Forelimb muscle (tissue), 1 donor: ENCODE data around the gene PTOV1. TPM values are rescaled to one million over a fixed set of nuclear protein-coding genes. Genes with fewer than 3 reads are reported as not detected.

Experiments
- DNase-seq: peaks from one replicate; pipeline ENCODE4 v3.0.0-alpha.2; 2013; ENCODE audit warnings: low read depth
- polyA plus RNA-seq: library from polyadenylated mRNA; unstranded; fragments of 120-200 nt; gene quantifications from one replicate; pipeline ENCODE4 v1.2.1, GENCODE V29; 2013; ENCODE audit not compliant: insufficient read length

Gene PTOV1
- polyA plus RNA-seq = 195 TPM

DNA sequence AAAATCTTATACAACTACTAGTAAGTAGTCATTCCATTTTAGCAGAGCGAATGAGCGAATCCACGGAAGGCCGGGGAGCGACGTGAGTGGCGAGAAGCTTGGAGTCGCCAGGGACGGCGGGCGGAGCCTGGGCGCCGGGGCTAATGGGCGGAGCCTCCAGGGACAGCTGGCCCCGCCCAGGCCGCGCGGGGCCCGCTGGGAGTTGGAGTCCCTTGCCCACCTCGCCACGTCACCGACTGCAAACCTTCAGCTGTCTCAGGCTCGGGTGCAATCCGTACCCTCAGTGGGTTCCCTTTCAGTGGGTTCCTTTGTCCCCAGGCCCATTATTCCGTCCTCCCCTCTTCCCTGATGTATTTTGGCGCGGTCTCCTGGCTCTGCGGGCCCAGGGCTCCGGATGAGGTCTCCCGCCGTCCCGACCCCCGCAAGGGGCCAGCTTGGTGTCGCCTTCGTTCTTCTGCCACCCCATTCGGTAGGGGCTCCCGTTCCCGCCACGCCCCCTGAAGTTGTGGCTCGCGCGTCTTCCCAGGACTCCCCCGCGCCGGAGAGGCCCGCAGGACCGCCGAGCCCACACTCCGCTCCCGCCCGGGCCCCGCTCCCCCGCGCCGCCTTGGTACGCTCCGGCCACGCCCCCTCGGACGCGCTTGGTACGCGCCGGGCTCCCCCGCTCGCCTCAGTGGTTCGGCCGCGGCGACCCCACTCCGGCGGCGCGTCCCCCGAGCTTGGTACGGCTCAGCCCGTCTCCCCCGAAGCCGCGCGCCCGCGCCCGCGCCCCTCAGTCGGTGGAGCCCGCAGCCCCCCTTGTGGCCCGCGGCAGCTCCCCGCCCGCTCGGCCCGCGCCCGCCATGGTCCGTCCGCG is at the start of gene PTOV1:
Gene PTOV1 (plus strand): TSS at position 673 of the 856 bp plus-strand sequence.
- peak; percentile 60 for DNase-seq

DNA sequence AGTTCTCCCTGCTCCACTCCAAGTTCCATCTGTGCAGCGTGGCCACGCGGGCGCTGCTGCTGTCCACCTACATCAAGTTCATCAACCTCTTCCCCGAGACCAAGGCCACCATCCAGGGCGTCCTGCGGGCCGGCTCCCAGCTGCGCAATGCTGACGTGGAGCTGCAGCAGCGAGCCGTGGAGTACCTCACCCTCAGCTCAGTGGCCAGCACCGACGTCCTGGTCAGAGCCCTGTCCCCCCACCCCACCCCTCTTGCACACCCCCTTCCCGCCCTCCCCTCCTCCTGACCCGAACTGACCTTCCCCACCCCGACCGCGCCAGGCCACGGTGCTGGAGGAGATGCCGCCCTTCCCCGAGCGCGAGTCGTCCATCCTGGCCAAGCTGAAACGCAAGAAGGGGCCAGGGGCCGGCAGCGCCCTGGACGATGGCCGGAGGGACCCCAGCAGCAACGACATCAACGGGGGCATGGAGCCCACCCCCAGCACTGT is 49.5 kb upstream of the PTOV1 start:
- DNase-seq = no peak

DNA sequence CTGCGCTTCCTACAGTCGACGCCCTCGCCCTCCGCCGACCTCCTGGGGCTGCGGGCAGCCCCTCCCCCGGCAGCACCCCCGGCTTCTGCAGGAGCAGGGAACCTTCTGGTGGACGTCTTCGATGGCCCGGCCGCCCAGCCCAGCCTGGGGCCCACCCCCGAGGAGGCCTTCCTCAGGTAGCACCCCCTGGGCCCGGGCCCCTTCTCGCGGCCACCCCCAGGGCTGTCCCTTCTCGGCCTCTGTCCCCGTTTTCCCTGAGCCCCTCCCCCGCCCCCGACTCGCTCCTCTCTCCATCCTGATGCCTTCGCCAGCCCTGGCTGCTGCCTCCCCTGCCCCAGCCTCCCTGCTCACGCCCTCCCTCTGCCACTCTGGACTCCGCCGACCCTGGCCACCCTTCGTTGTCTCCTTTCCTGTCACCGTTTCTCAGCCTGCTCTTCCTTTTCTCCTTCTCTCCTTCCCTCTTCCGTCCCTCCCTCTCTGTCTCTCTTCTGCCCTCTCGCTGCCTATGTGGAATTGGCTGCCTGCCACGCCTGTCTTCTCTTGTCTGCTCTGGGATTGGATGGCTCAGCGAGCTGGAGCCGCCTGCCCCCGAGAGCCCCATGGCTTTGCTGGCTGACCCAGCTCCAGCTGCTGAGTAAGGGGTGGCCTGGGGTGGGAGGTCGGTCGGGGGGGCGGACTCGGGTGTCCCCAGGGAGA is 48.8 kb upstream of the PTOV1 start:
- DNase-seq = peak; percentile 74

DNA sequence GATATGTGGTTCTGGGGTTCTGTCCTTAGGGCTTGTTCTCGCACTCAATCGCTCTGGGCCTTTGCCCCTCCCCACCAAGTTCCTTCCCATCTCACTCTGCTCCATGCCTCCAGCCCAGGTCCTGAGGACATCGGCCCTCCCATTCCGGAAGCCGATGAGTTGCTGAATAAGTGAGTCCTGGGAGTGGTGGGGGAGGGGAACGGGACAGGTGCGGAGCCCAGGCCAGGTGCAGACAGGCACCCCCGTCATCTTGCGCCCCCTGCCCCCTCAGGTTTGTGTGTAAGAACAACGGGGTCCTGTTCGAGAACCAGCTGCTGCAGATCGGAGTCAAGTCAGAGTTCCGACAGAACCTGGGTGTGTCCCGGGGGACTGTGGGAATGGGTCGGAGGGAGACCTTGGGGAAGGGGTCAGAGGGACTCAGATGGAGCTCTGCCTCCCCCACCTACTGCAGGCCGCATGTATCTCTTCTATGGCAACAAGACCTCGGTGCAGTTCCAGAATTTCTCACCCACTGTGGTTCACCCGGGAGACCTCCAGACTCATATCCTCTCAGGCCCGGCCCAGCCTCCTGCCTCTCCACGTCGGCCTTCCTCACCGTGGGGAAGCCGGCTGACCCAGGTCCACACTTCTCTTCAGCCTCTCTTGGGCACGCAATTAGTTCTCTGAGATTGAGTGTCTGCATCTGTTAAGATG is 48.0 kb upstream of the PTOV1 start:
- no peak for DNase-seq

DNA sequence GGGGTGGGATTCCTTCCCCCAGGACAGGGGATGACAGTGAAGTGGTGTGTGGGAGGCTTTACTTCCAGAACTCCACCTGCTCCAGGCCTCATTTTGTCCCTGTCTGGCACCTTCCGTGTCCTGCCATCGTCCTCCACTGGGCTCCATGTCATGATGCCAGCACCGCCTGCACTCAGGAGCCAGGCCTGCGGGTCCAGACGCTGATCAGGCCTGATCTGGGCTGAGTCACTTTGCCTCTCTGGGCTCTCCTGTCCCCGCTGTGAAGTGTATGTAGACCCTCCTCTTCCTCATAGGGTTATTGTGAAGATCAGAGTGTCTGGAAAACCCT is 47.5 kb upstream of the PTOV1 start:
- DNase-seq = no peak

DNA sequence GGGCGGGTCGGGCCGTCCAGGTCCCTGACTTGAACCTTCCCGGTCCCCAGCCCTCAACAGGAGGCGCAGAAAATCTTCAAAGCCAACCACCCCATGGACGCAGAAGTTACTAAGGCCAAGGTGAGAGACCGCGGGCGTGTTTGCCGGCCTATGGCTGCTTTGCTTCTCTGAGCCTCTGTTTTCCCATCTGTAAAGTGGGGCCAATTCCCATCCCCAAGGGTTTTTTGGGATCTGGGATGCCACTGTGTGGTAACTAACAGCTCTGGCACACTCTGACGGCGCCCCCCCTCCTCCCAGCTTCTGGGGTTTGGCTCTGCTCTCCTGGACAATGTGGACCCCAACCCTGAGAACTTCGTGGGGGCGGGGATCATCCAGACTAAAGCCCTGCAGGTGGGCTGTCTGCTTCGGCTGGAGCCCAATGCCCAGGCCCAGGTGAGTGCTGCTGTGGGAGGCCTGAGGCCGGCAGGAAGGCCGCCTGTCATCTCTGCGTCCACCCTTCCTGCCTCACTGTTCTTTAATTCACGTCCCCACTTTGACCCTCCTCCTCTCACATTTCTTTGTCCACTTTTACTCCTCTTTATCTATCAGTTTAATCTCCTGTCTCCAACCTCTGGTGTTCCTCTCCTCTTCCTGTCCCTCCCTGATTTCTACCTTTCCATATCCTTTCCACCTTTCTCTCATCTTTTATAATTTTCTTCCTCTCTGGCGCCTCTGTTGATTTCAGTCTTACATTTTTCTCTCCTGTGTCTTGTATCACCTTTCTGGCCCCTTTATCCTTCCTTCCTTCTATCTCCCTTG is 44.9 kb upstream of the PTOV1 start:
- no peak for DNase-seq

DNA sequence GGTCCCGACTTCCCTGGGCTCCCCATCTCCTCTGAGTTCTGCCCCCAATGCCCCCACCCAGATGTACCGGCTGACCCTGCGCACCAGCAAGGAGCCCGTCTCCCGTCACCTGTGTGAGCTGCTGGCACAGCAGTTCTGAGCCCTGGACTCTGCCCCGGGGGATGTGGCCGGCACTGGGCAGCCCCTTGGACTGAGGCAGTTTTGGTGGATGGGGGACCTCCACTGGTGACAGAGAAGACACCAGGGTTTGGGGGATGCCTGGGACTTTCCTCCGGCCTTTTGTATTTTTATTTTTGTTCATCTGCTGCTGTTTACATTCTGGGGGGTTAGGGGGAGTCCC is 44.4 kb upstream of the PTOV1 start:
- DNase-seq = no peak

DNA sequence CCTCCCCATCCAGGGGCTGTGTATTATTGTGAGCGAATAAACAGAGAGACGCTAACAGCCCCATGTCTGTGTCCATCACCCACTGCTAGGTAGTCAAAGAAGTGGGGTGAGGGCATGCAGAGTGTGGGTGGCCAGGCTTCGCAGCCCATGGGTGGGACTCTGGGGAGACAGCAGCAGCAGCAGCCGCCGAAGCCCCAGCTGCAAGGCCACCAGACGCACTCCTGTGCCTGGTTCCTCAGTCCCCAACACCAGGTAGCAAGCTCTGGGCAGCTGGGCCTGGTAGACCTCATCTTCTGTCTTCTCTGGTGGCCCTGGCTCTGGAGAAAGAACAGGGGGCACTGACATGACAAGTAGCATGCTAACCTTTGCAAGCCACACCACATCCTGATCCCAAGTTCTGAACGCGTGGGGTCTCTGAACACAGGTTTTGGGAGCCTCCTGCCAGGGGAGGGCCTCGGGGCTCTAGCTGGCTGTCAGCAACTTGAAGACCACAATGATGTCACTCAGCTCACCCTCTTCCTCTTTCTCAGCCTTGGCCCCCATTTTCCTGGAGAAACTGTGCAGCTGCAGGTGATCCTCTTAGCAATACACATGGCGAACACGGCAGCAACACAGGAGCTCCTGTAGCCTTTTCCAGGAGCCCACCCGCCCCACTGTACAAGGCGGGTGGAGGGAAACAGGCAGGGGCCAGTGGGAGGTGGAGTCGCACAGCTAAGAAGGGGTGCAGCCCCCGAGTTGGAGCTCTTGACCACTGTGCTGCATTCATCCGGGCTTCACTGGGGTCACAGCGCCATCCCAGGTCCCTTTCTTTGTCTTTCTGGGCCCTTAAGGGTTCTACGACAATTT is 43.7 kb upstream of the PTOV1 start:
- DNase-seq = no peak

DNA sequence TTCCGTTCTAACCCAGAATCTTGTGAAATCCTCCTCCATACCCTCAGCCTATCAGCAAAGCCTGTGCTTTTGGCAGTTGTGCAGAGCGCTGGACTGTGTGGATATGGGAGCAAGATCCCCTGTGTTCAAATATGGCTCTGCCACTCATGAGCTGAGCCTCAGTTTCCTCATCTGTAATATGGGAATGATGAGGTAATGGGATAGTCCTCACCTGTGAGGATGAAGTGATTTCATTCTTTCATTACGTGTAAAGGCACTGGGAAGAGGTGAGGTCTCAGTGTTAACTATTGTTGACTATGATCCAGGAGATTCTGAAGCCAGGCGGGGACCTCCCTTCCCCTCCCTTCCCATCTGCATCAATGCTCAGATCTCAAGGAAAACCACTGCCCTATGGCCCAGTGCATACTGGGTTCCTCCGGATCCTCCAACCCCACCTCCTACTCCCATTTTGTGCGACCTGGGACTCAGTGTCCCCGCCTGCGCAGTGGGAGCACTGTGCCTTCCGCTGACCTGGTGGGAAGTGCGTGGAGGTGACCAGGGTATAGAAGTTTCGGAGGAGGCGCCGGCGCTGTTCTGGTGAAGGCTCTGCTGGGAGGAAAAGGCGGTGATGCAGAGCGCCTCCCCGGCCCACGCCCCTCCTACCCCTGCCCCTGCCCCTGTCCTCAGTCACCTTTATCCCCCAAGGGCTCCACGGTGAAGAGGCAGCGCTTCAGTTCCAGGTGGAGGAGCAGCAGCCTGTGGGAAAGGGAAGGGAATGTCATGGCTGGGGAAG is 42.9 kb upstream of the PTOV1 start:
- DNase-seq = no peak

DNA sequence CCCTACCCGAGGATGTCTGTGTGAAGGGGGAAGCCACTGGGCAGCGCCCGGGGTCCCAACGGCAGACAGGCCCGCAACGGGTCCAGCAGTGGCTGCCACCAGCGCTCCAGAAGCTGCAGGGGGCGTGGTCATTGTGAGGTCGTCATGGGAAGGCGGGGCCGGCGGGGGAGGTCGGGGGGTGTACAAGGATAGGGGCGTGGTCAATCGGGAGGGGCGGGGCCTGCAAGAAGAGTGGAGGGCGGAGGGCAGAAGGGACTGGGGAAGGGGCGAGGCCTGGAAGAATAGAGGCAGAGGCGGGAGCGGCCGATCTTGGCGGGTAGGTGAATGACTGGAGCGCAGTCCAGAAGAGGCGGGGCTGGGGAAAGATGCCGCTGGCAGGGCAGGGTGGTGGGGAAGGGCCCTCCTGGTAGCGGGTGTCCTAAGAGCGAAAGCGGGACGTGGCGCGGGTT is 42.2 kb upstream of the PTOV1 start:
- peak; percentile 43 for DNase-seq

DNA sequence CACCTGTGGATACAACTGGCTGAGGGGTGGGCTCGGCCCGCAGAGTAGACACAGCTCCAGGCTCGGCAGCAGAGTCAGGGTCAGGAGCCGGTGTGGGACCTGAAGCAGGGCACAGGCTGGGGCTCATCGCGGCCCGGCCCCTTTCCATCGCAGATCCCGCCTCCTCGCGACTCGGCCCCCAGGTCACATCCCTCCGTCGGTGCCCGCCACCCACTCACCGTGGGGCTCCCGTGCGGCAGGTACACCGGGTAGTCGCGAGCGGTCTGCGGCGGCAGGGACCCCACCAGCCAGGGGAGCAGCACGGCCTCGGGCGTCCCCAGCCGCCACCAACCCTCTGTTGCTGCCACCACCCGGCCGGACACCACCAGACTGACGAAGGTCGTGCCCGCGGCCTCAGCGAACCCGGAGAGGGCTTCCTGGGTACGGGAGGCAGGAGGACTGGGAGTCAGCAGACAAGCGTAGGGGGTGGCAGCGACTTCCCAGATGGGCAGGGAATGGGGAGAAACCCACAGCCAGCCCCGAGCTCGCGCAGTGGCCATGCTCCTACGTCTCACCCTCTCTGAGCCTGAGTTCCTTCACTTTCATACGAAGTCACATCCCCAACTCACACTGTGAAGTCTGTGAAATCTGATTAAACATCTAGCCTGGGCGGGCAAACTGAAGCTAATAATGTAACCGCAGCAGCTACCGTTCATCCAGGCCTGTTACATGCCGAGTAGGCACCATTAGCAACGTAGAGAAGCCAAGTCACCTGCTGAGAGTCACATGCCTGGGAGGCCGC is 41.6 kb upstream of the PTOV1 start:
- no peak for DNase-seq

DNA sequence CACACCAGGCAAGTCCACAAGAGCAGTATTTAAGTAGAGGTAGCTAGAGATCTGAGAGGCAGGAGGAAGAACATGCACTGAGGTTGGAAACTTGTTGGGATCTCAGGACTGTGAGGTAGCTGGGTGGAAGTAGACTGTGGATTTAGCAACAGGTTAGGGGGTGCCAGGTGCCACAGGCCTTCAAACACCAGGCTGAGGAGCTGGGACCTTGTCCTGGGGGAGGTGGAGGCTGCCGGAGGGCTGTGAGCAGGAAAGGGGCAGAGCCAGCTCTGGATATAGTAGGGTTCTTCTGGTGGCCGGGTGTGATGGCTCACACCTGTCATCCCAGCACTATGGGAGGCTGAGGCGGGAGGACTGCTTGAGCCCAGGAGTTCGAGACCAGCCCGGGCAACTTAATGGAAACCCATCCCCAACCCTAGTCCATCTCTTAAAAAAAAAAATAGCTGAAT is 41.0 kb upstream of the PTOV1 start:
- no peak for DNase-seq

DNA sequence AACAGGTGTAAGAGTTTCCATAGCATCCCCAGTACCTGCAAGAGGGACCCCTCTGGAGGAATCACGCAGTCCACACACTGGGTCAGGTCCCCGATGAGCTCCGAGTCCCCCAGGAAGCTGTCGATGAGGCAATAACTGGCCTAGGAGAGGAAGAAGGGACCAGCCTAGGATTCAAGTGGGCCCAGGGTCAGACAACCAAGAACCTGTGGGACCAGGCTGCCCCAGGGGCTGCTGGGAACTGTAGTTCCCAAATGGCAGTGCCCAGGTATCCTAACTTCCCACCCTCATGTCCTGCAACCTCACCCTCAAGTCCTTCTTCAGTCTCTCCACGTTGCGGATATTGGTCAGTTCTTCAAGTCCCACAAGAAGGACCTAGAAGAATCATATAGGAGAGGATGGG is 39.6 kb upstream of the PTOV1 start:
- no peak for DNase-seq

DNA sequence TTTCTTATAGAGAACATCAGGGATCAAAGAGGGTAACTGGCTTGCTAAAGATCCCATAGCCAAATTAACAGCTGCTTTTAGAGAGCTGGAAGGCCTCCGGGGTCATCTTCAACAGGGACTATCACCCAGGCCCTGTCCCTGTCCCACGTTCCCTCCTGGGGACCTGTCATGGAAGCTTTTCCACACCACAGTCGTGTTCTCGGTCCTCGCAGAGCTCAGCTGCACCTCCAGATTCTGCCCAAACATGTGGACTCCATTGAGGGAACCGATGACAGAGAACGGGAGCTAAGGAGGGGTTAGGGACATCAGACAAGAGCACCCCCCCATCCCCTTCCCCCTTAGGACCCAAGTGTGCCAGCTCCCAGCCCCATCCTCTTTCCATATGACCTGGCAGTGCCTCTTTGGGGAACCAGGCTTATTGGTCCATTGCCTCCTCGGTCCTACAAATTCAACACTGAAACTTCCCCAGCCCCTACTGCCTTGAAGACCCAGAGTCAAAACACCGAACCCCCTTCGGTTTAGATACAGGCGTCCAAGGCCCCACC is 38.4 kb upstream of the PTOV1 start:
- no peak for DNase-seq

DNA sequence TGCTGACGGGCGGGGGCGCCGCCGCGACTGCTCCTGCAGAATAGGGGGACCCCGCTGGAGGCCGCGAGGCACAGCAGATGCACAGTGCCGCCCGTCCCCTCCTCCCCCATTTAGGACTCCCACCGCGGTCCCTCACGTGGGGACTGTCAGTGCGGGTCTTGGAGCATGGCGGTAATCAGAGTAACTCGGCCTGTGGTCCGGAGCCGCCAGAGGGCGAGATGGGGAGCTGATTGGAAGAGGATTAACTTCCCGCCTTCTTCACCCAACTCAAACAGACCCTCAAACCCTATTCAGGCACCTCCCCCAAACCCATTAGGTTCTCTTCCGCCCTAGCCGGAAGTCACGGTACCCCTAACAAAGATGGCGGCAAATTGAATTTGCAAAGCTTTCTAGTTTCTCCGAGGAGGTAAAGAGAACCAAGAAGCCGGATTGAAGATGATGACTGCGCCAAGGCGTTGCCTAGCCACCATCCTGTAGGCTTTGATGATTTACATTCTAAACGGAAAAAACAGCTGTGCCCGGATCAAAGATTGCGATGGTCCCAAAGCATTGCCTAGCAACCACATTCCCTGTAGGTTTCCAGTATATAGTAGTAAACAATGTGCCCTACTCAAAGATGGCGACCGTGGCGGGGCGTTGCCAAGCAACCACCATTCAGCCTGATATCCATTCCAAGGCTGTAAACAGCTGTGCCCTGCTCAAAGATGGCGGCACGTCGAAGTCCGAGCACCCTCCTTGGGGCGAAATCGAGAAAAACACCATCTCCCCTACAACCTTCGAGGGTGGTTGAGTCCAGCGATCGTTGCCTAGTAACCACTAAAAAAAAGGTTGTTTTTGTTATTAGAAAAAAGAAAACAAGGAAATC is 37.7 kb upstream of the PTOV1 start, which contains the start of gene FUZ:
Gene FUZ (minus strand): TSS at position 296 of the 865 bp plus-strand sequence. CDS start 186 bp downstream, at position 110.
- DNase-seq = peak; percentile 98

DNA sequence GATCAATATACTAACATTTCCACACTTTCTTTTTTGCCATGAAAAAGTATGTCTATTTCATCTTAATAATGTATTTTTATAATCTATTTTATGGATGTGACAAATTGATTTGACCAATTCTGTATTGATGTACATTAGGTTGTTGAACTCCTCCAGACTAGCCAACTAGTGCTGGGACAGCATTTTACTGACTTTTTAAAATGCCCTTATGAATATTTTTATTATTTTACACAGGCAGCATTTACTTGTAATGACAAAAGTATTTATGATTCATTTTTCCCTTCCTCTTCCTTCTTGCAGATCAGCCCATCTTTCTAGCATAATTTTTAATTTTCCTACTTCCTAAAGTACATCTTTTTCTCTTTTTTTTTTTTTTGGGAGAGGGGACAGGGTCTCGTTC is 36.9 kb upstream of the PTOV1 start:
- DNase-seq = no peak

DNA sequence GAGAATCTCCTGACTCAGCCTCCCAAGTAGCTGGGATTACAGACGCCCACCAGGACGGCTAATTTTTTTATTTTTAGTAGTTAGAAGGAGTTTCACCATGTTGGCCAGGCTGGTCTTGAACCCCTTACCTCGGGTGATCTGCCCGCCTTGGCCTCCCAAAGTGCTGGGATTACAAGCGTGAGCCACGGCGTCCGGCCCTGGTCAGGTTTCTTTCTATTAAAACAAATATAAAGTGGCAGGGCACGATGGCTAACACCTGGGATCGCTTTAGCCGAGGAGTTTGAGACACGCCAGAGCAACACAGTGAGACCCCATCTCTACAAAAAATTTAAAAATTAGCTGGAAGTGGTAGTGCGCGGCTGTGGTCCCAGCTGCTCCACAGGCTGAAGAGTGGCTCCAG is 34.4 kb upstream of the PTOV1 start:
- DNase-seq = no peak
